Sciatic nerve (tissue), 2 donors: Measurements from ENCODE around the gene PTAFR. TPM values are rescaled to one million over a fixed set of nuclear protein-coding genes. Genes with fewer than 3 reads are reported as not detected.
A peak's percentile ranks its signal among the peaks of the same experiment; 100 is the strongest.

ENCODE experiments used
- ATAC-seq: fragments of 200-7000 bp; cut with Tn5 transposase; one replicate; pipeline ENCODE4 v1.9.1; 2020; ENCODE audit warnings: mild to moderate bottlenecking, moderate library complexity
- DNase-seq: peaks from one replicate; pipeline ENCODE4 v3.0.0-alpha.2; 2020; ENCODE audit warnings: low spot score
- intact Hi-C: fragments of 100-400 bp; cut with DNase I; formaldehyde crosslinking; loops from one replicate; pipeline ENCODE4 v1.14.2; 2022
- total RNA-seq: library from RNA; stranded (reverse); fragmentation: NEBNext Ultra II Directional; extraction: Animal tissue kit (Norgen Biotek cat#: 25700); gene quantifications from one replicate; pipeline ENCODE4 v1.2.1, GENCODE V29; 2021
- donor health status: DM: no; HTN: no; CAD: no.
- donor health status: DM: no; HTN: no; CAD: no.

The PTAFR gene
- total RNA-seq, 1 donor from 2014 or later = 7.0 TPM

DNA sequence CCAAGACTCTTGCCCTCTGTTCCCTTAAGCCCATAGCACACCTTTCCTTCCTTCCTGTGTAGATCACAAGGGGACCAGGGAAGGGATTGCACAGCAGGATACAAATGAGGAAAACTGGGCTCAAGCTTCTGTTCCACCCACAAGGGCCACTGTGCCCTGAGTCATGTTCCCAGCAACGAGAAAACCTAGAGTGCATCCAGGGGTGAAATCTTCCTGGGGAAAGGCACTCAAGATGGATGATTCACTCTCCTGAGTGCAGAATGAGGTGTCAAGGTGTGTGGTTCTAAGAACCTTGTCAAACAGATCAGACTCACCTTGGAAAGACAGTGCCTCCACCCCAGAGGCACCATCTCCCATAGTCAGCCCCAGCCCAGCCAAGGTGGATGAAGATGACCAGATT lies 47.3 kb downstream of the PTAFR start:
- ATAC-seq (no peak), DNase-seq (no peak)
- intact Hi-C loops = no loop called here

DNA sequence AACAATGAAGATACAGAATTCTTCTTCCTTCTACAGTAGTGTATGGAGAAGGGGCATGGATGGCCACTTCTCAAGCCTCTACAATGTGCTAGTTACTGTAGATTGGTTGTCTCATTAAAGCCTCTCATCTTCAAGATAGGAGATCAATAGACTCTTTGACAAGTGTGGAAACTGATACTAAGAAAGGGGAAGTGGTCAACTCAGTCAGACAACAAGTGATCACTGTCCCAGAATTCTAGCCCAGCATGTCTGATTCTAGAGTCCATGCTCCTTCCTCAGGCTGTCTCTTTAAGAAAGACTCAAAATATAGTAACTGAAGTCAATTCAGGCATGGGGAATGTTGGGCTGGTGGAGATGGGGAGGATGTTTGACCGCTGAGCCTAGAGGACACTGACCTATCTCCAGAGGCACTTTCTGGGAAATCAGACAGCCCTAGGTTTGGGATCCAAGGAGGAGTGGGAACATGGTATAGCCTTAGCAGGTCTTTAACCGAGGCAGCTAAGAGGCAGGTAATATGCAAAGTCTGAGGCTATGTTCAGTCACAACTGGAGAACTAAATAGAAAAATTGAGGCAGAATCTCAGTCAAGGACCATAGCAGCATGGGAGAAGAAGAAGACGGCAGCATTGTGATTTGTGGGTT lies 48.8 kb downstream of the PTAFR start:
- intact Hi-C loops = no loop called here
- ATAC-seq = no peak
- DNase-seq = no peak

- ATAC-seq = no peak
- no peak for DNase-seq
- intact Hi-C loops = no loop called here
Observed at GRCh38 chr1:28126783-28127490, 49.6 kb downstream of the PTAFR start.

GRCh38 chr1:28126212-28126611 lies 50.3 kb downstream of the PTAFR start:
- DNase-seq (no peak), ATAC-seq (no peak)
- intact Hi-C loops = no loop called here

GRCh38 chr1:28123461-28123961 lies 53.0 kb downstream of the PTAFR start:
- no peak for ATAC-seq

GRCh38 chr1:28122183-28122582 lies 54.3 kb downstream of the PTAFR start:
- DNase-seq (no peak), ATAC-seq (no peak)
- intact Hi-C loops = no loop called here

More at GRCh38 chr1:28123461-28123961, 53.0 kb downstream of the PTAFR start:
- DNase-seq = no peak
- intact Hi-C loops = no loop called here

DNA sequence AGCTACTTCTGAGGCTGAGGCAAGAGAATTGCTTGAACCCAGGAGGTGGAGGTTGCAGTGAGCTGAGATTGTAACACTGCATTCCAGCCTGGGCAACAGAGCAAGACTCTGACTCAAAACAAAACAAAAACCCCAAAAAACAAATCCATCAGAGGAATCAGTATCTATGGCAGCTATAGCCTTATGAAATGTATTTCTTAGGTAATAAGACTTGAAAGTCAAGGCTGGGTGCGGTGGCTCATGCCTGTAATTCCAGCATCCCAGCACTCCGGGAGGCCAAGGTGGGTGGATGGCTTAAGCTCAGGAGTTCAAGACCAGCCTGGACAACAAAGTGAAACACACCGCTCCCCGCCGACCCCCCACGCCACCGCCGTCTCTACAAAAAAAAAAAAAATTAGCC lies 56.9 kb downstream of the PTAFR start:
- intact Hi-C loops = no loop called here
- ATAC-seq (no peak), DNase-seq (no peak)

- intact Hi-C loops = no loop called here
- ATAC-seq (no peak), DNase-seq (no peak)
Observed at GRCh38 chr1:28118640-28119307, 57.7 kb downstream of the PTAFR start.

DNA sequence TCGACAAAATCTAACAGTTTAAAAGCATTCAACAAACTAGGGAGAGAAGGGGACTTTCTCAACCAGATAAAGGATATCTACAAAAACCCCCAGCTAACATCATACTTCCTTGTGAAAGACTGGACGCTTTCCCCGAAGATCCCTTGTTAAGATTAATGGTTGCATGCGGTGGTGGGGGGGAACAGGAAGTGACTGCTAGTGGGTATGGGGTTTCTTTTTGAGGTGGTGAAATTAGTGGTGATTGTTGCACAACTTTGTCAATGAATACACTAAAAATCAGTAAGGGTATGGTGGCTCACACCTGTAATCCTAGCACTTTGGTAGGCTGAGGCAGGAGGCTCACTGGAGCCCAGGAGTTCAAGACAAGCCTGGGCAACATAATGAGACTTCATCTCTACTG lies 61.2 kb downstream of the PTAFR start:
- intact Hi-C loops = no loop called here
- DNase-seq (no peak), ATAC-seq (no peak)

DNA sequence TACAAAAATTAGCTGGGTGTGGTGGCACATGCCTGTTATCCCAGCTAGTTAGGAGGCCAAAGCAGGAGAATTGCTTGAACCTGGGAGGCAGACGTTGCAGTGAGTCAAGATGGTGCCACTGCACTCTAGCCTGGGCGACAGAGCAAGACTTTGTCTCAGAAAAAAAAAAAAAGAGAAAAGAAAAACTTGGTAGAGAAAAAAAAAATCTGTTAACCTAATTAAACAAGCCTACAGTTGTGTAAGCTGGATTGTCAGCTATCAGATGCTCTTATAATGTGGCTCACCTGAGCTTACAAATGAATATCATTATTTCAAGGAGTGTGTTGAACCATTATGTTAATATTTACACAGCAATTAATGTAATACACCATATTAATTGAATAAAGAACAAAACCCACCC lies 61.6 kb downstream of the PTAFR start:
- intact Hi-C loops = no loop called here
- ATAC-seq (no peak), DNase-seq (no peak)

DNA sequence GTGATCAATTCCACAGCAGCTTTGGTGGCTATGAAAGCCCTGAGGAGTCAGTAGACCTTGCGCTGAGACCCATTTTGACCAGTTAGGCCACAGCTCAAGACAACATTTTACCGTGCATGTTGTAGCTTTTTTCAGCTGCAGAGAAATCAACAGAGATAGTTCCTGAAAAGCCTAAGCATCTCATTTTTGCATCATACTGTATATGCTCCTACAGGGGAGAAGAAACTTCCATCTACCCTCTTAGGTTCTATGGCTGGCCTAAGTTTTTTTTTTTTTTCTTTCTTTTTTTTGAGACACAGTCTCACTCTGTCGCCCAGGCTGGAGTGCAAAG lies 63.3 kb downstream of the PTAFR start:
- ATAC-seq = no peak
- intact Hi-C loops = no loop called here
- DNase-seq = no peak

DNA sequence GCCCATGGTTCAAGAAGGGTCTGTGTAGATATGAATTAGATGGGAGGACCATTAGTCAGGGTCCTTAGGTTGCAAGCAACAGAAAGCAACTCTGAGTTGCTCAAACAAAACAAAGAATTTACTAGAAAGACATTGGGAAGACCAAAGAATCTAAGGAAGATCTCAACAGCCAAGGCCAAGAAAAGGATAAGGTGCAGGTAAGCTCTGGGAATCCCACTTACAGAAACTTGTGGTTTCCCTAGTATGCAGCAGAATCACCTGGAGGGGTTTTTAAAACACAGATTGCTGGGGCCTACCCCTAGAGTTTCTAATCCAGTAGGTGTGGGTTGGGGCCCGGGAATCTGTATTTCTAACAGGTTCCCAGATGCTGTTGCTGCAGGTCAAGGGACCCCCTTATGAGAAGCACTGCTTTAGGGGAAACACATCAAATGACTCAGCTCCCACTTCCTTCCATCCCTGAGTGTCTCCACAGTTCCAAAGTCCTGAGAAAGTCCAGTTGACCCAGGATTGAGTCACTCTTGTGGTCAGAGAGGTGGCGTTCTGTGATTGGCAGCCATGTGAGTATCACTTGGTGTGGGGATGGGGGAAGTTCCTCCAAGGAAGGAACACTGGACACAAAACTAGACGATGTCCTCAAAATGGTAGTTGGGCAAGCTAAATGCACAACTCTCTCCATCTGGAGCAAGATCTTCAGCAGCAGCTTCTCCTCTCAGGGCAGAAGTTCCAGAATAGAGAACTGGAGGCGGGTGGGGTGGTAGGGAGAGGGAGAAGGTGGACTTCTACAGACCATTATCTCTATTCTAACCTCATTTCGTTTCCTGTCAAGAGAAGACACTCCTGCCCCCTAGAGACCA lies 63.9 kb downstream of the PTAFR start:
- DNase-seq (no peak), ATAC-seq (no peak)
- intact Hi-C loops = no loop called here

GRCh38 chr1:28111157-28111556 lies 65.3 kb downstream of the PTAFR start:
- intact Hi-C loops = no loop called here
- ATAC-seq (peak; percentile 39), DNase-seq (no peak)

DNA sequence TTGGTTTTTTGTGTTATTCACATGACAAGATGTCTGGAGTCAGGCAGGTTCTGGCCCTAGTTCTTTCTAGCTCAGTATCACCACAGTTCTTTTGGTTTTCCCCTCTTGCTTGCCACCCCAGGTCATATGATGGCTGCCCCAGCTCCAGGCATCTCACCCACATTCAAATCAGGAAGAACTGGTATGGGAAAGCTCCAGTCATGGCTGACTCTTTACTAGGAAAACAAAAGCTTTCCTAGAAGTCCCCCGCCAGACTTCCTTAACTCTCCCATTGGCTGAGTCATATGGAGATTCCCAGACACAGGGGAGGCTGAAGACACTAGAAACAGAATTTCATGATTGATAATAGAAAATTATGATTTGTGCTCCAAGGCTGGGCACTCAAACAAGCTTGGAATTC lies 65.9 kb downstream of the PTAFR start:
- no peak for ATAC-seq
- intact Hi-C loops = no loop called here
- DNase-seq = no peak

GRCh38 chr1:28109639-28110038 lies 66.9 kb downstream of the PTAFR start:
- intact Hi-C loops = no loop called here
- no peak for ATAC-seq
- no peak for DNase-seq

GRCh38 chr1:28108001-28108400 lies 68.5 kb downstream of the PTAFR start:
- ATAC-seq = no peak
- intact Hi-C loops = no loop called here
- no peak for DNase-seq

DNA sequence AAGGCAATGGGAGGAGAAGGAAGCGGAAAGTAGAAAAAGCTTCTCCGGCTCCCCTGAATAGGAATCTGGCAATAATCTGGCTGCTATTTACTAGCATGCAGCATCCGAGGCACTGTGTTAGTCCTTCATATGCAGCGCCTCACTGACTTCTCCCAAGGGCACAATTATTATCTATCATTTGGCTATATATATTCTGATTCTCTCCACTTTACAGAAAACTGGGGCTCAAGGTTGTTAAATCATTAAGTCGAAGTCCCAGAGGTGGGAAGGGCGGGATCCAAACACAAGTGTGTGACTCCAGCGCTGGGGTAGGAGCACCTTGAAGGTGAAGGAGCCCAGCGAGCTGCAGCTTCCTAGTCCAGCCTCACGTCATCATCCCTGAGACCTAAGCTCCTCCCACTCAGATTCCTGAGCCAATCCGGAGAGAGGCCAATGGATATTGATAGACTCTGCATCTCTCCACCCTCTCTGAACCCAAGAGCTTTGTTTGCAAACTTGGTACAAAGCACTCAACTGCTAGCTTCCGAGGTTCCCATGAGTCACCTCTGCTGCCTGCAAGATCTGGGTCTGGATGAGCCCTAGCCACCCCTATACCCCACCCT lies 71.5 kb downstream of the PTAFR start:
- intact Hi-C loops = no loop called here
- no peak for DNase-seq
- ATAC-seq = no peak

DNA sequence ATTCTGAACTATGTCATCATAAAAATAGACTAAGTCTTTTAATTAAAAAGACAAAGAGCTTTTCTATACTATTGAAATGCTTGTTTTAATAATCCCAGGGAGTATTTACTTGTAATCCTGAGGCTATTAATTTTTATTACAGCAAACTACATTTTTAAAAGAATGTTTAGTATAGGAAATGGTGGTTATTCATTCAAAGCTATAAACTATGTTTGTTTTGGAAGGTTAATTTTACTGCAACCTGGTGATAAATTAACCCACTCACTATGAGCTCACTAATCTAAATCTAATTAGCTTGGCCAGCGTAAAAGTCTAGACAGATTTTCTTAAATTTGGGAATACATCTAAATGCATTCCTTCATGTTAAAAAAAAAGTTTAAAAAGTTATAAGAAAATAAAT lies 74.3 kb downstream of the PTAFR start:
- no peak for DNase-seq
- intact Hi-C loops = no loop called here
- ATAC-seq = no peak
